Endodermal cell (in vitro differentiated cells): ENCODE results near the gene CTIF. TPM values are rescaled to one million over a fixed set of nuclear protein-coding genes. Genes with fewer than 3 reads are reported as not detected.
A peak's percentile ranks its signal among the peaks of the same experiment; 100 is the strongest.

Experiments
- DNase-seq: peaks from one replicate; pipeline ENCODE4 v3.0.0-alpha.2; 2017
- H3K27ac ChIP-seq: 2 replicates; pipeline ENCODE4 v1.5.1; 2013; ENCODE audit warnings: mild to moderate bottlenecking, low read depth, low read length, moderate library complexity
- H3K27me3 ChIP-seq: 2 replicates; pipeline ENCODE4 v1.6.1; 2013; ENCODE audit warnings: mild to moderate bottlenecking, low read length, moderate library complexity; ENCODE audit not compliant: insufficient read depth, control insufficient read depth, poor library complexity, severe bottlenecking
- H3K36me3 ChIP-seq: 2 replicates; pipeline ENCODE4 v1.7.0; 2013; ENCODE audit warnings: mild to moderate bottlenecking, low read length, moderate library complexity; ENCODE audit not compliant: control insufficient read depth, insufficient read depth
- H3K4me1 ChIP-seq: one replicate; pipeline ENCODE4 v1.7.0; 2013; ENCODE audit warnings: low read length; ENCODE audit not compliant: control insufficient read depth, insufficient read depth
- H3K4me3 ChIP-seq: 2 replicates; pipeline ENCODE4 v1.5.1; 2013; ENCODE audit warnings: mild to moderate bottlenecking, low read length, moderate library complexity
- H3K9ac ChIP-seq: 2 replicates; pipeline ENCODE4 v1.6.1; 2013; ENCODE audit warnings: mild to moderate bottlenecking, low read length, moderate library complexity; ENCODE audit not compliant: poor library complexity, severe bottlenecking; ENCODE audit errors: extremely low read depth
- H3K9me3 ChIP-seq: 2 replicates; pipeline ENCODE4 v1.6.1; 2013; ENCODE audit warnings: mild to moderate bottlenecking, low read length, moderate library complexity; ENCODE audit not compliant: control insufficient read depth
- H3K27ac Mint-ChIP-seq: 2 replicates; pipeline ENCODE4 v1.8.0; 2020; ENCODE audit warnings: mixed read lengths
- H3K27me3 Mint-ChIP-seq: 2 replicates; pipeline ENCODE4 v1.8.0; 2021; ENCODE audit warnings: mild to moderate bottlenecking, mixed read lengths; ENCODE audit not compliant: insufficient read depth
- H3K36me3 Mint-ChIP-seq: 2 replicates; pipeline ENCODE4 v1.8.0; 2020; ENCODE audit warnings: low read depth, mixed read lengths
- H3K4me1 Mint-ChIP-seq: 2 replicates; pipeline ENCODE4 v1.8.0; 2020; ENCODE audit warnings: mixed read lengths
- H3K4me3 Mint-ChIP-seq: 2 replicates; pipeline ENCODE4 v1.8.0; 2020; ENCODE audit warnings: mild to moderate bottlenecking, moderate library complexity, mixed read lengths
- H3K9me3 Mint-ChIP-seq: 2 replicates; pipeline ENCODE4 v1.8.0; 2020; ENCODE audit warnings: mild to moderate bottlenecking, mixed read lengths
- WGBS, 2 experiments: methylation state at CpG; one replicate each; pipeline versions ENCODE4 v1.1.5 to v1.1.7; 2013; ENCODE audit warnings: missing lambda C conversion rate in 2 of 2, mixed read lengths in 1 of 2; ENCODE audit not compliant: insufficient coverage in 1 of 2, insufficient read length in 1 of 2; 5-methylcytosine and 5-hydroxymethylcytosine counted together
- total RNA-seq, 2 donors: library from RNA; stranded (reverse); fragmentation: NEBNext Ultra II Directional in 1 of 2; extraction: Animal tissue kit (Norgen Biotek cat#: 25700) in 1 of 2; gene quantifications; 2 replicates in 1 of 2; 3 replicates in 1 of 2; pipeline ENCODE4 v1.2.1, GENCODE V29; 2021
- TF ChIP-seq, protein P1 (sequence below): fragments of 200-600 bp; sonication (generic); conservative IDR thresholded peaks from 2 replicates; pipeline ENCODE4 v1.5.0; 2021; ENCODE audit warnings: antibody characterized with exemption, mild to moderate bottlenecking

The CTIF gene
- total RNA-seq, 2 donors from 2014 or later = 33.8 to 41.6 TPM

DNA sequence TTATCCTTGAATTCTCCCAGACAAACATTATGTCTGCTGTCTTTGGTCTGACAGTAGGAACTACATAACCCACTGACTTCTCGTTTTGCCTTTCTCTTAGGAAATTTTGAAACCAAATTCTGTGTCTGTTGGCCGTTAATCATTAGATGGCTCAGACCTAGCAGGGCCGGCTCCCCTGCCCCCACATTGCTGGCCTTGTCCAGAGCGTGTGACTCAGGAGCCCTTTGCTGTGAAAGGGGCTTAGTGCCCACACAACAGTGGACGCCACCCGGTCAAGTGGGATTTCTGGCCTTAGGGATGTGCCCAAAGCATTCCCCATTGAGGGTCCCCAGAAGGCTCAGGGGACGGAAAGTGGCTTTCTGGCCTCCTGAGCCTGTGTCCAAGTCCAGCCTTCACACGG is 137.5 kb downstream of the CTIF start:
- peaks cover 4% of the 10 kb centered on the region for H3K9me3 Mint-ChIP-seq
- 88 to 89% methylated on average over 3 to 8 of the region's 8 CpGs for WGBS, 2 experiments

DNA sequence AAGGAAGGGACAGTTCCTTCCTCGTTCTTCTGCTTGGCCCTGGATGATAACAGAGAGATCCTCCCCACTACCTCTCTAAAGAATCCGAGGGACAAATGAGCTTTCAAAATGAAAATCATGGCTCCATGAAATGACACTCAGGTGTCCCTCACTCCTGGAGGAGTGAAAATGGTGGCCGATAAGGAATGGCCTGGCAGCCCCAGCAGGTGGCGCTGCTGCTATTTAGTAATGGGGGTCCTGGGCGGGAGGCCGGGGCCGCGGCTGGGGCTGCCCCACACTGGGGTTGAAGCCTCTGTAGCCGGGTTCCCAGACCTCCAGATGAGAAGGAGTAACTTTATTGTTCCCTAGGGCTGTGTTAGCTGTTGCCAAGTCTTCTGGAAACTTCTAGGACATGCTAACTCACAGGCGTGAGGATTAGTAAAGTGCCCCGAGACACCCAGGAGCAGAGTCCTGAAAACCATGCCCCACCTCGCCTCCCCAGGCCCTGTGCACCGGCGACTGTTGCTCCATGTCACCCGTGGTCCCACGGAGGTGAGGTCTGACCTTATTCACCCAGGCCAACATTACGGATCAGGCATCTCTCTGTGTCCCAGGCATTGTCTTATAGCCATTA is 138.0 kb downstream of the CTIF start:
- Histone ChIP-seq H3K4me3 (no peak overlapping the region), H3K9ac (no peak overlapping the region), H3K27ac (no peak overlapping the region), H3K4me1 (no peaks in the 10 kb centered on the region), H3K36me3 (peaks cover 3% of the 10 kb centered on the region), H3K9me3 (no peaks in the 10 kb centered on the region), H3K27me3 (no peaks in the 10 kb centered on the region)
- Mint-ChIP-seq H3K4me1 (peaks cover 1% of the 10 kb centered on the region), H3K36me3 (no peaks in the 10 kb centered on the region), H3K27me3 (no peaks in the 10 kb centered on the region), H3K27ac (no peak overlapping the region), H3K9me3 (no peaks in the 10 kb centered on the region), H3K4me3 (no peak overlapping the region)
- TF ChIP-seq, protein P1, sequence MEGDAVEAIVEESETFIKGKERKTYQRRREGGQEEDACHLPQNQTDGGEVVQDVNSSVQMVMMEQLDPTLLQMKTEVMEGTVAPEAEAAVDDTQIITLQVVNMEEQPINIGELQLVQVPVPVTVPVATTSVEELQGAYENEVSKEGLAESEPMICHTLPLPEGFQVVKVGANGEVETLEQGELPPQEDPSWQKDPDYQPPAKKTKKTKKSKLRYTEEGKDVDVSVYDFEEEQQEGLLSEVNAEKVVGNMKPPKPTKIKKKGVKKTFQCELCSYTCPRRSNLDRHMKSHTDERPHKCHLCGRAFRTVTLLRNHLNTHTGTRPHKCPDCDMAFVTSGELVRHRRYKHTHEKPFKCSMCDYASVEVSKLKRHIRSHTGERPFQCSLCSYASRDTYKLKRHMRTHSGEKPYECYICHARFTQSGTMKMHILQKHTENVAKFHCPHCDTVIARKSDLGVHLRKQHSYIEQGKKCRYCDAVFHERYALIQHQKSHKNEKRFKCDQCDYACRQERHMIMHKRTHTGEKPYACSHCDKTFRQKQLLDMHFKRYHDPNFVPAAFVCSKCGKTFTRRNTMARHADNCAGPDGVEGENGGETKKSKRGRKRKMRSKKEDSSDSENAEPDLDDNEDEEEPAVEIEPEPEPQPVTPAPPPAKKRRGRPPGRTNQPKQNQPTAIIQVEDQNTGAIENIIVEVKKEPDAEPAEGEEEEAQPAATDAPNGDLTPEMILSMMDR = peak; percentile 97
- peak; percentile 92 for DNase-seq
- 54% methylated on average over 9 to 17 of the region's 17 CpGs for WGBS, 2 experiments

More for the DNA sequence above, 137.5 kb downstream of the CTIF start:
- TF ChIP-seq, protein P1 = no peak
- Histone ChIP-seq H3K36me3 (peaks cover 7% of the 10 kb centered on the region), H3K9me3 (peaks cover 4% of the 10 kb centered on the region), H3K4me3 (no peak overlapping the region), H3K9ac (no peak overlapping the region), H3K27me3 (no peaks in the 10 kb centered on the region), H3K4me1 (no peaks in the 10 kb centered on the region), H3K27ac (no peak overlapping the region)
- H3K27ac Mint-ChIP-seq = no peak overlapping the region
- no peaks in the 10 kb centered on the region for H3K27me3 Mint-ChIP-seq
- H3K36me3 Mint-ChIP-seq = peaks cover 4% of the 10 kb centered on the region
- peaks cover 1% of the 10 kb centered on the region for H3K4me1 Mint-ChIP-seq
- DNase-seq = no peak
- no peak overlapping the region for H3K4me3 Mint-ChIP-seq

DNA sequence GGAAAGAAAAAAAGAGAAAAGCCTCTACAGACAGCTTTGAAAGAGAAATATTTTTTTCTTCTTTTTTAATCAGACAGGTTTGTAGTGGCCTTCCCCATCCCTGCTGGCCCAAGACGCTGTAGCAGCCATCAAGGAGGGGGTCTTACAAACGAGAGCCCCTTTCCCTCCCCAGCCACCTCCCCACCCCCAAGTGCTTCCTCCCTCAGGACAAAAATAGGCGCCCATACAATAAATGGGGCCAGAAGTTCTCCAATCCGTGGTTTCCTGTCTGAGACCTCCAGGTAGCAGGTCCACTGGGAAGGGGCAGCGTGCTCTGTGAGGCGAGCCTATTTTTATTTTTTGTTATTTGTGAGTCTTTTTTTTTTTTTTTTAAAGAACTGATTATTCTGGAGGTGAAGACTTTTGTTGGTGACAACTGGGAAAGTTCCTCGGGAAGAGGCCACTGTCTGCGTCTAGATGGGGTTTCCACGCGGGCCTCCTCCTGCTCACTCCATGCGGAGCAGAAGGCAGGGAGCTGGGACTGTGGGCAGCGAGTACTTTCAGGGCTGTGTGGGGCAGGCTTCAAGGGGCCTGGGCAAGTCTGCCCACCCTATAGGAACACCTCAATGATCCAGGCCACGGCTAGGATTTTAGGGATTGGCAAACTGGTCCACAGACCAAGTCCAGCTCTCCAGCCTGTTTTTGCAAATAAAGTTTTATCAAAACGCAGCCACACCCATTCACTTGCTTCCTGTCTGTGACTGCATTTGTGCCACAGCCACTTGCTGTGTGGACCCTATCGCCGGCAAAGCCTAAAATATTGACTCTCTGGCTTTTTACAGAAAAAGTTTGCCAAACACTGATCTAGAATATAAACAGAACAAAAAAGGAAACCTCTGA is 139.6 kb downstream of the CTIF start:
- DNase-seq = no peak
- H3K9me3 ChIP-seq = no peaks in the 10 kb centered on the region
- TF ChIP-seq, protein P1 = no peak
- no peaks in the 10 kb centered on the region for H3K4me1 ChIP-seq
- H3K27ac ChIP-seq = no peak overlapping the region
- H3K27ac Mint-ChIP-seq = no peak overlapping the region
- WGBS, 2 experiments = 94% methylated on average over 12 to 16 of the region's 16 CpGs
- H3K27me3 Mint-ChIP-seq = no peaks in the 10 kb centered on the region
- no peaks in the 10 kb centered on the region for H3K9me3 Mint-ChIP-seq
- H3K27me3 ChIP-seq = no peaks in the 10 kb centered on the region
- peaks cover 3% of the 10 kb centered on the region for H3K36me3 Mint-ChIP-seq
- H3K4me3 ChIP-seq = no peak overlapping the region
- H3K36me3 ChIP-seq = peaks cover 3% of the 10 kb centered on the region
- no peak overlapping the region for H3K4me3 Mint-ChIP-seq
- H3K4me1 Mint-ChIP-seq = peaks cover 1% of the 10 kb centered on the region
- no peak overlapping the region for H3K9ac ChIP-seq
